ENCODE measurements around the gene CA5A. TPM values are rescaled to one million over a fixed set of nuclear protein-coding genes. Genes with fewer than 3 reads are reported as not detected.
"Not testable (repeated sequence)": the region's sequence is repeated elsewhere in the genome, so short reads cannot be mapped to it uniquely, and the experiment has no call there.

Gene CA5A
- total and polyA plus RNA-seq, 7 donors, result not detected

- TF ChIP-seq POLR2A (IDR thresholded peaks at IDR 0.05), result no peak
- TF ChIP-seq POLR2AphosphoS5 (IDR thresholded peaks at IDR 0.05), result no peak
- TF ChIP-seq EP300 (IDR thresholded peaks at IDR 0.05), result no peak
- TF ChIP-seq CTCF (IDR thresholded peaks at IDR 0.05), result no peak
- Histone ChIP-seq H3K27ac (no peak overlapping the region), H3K4me3 (no peak overlapping the region), H3K9me3 (no peaks in the 10 kb centered on the region), H3K27me3 (no peaks in the 10 kb centered on the region), H3K36me3 (no peaks in the 10 kb centered on the region), H3K4me1 (no peaks in the 10 kb centered on the region)
- no peak for DNase-seq
- WGBS, 2 donors, result 96 to 97% methylated on average over 4 of the region's 4 CpGs
- intact Hi-C loops (cut with DNase I), result no loop called here
These were observed 2.2 kb upstream of the CA5A start for GRCh38 chr16:87938412-87938949.

- intact Hi-C loops (cut with DNase I); H3K36me3 ChIP-seq; DNase-seq; H3K27ac ChIP-seq; H3K4me1 ChIP-seq; H3K27me3 ChIP-seq; H3K4me3 ChIP-seq; H3K9me3 ChIP-seq: not testable (repeated sequence)
- 79 to 87% methylated on average over 7 of the region's 7 CpGs for WGBS, 2 donors
These were observed 858 bp upstream of the CA5A start for GRCh38 chr16:87937231-87937542.

GRCh38 chr16:87936016-87936374 lies 334 bp downstream of the CA5A start:
- H3K27ac ChIP-seq; H3K27me3 ChIP-seq; H3K9me3 ChIP-seq; H3K4me1 ChIP-seq; H3K4me3 ChIP-seq; H3K36me3 ChIP-seq; DNase-seq; intact Hi-C loops (cut with DNase I): not testable (repeated sequence)
- WGBS, 2 donors, result 92 to 93% methylated on average over 14 of the region's 14 CpGs

- H3K4me1 ChIP-seq; H3K36me3 ChIP-seq; H3K27ac ChIP-seq; intact Hi-C loops (cut with DNase I); H3K4me3 ChIP-seq; DNase-seq; H3K27me3 ChIP-seq; H3K9me3 ChIP-seq: not testable (repeated sequence)
- WGBS, 2 donors, result 83 to 87% methylated on average over 19 of the region's 19 CpGs
These were observed 1.4 kb downstream of the CA5A start for GRCh38 chr16:87934752-87935425.

- WGBS, 2 donors, result 93% methylated on average over 3 of the region's 3 CpGs
- Histone ChIP-seq H3K9me3 (no peaks in the 10 kb centered on the region), H3K4me1 (no peaks in the 10 kb centered on the region), H3K27me3 (peaks cover 0 to 9% (median 0%) of the 10 kb centered on the region in 3 donors), H3K4me3 (no peak overlapping the region), H3K27ac (no peak overlapping the region), H3K36me3 (no peaks in the 10 kb centered on the region)
- no peak for DNase-seq
- TF ChIP-seq EP300 (IDR thresholded peaks at IDR 0.05) (no peak), POLR2A (IDR thresholded peaks at IDR 0.05) (no peak), CTCF (IDR thresholded peaks at IDR 0.05) (no peak), POLR2AphosphoS5 (IDR thresholded peaks at IDR 0.05) (no peak)
- intact Hi-C loops (cut with DNase I), result no loop called here
These were observed 3.2 kb downstream of the CA5A start for GRCh38 chr16:87933140-87933495.

- H3K27ac ChIP-seq; H3K36me3 ChIP-seq; DNase-seq; H3K27me3 ChIP-seq; H3K9me3 ChIP-seq; intact Hi-C loops (cut with DNase I); H3K4me1 ChIP-seq; H3K4me3 ChIP-seq: not testable (repeated sequence)
- WGBS, 2 donors, result 90 to 92% methylated on average over 17 of the region's 17 CpGs
These were observed 3.7 kb downstream of the CA5A start for GRCh38 chr16:87932475-87933139.

- H3K4me1 ChIP-seq, result no peaks in the 10 kb centered on the region
- WGBS, 2 donors, result 89 to 93% methylated on average over 17 of the region's 17 CpGs
- no peaks in the 10 kb centered on the region for H3K36me3 ChIP-seq
- H3K27me3 ChIP-seq, result peaks cover 0 to 13% (median 0%) of the 10 kb centered on the region in 3 donors
- TF ChIP-seq POLR2A (IDR thresholded peaks at IDR 0.05) (no peak), EP300 (IDR thresholded peaks at IDR 0.05) (no peak), CTCF (IDR thresholded peaks at IDR 0.05) (no peak), POLR2AphosphoS5 (IDR thresholded peaks at IDR 0.05) (no peak)
- no peak overlapping the region for H3K4me3 ChIP-seq
- intact Hi-C loops (cut with DNase I), result no loop called here
- no peaks in the 10 kb centered on the region for H3K9me3 ChIP-seq
- no peak overlapping the region for H3K27ac ChIP-seq
- no peak for DNase-seq
These were observed 4.8 kb downstream of the CA5A start for GRCh38 chr16:87931504-87931903.

Data from sigmoid colon (tissue), 7 donors.